Effector CD4-positive, alpha-beta T cell (primary cell): ENCODE data around the gene TMEM178B.
"Not testable (repeated sequence)": the region's sequence is repeated elsewhere in the genome, so short reads cannot be mapped to it uniquely, and the experiment has no call there.

Experiments used
- DNase-seq: peaks from one replicate; pipeline ENCODE4 v3.0.0-alpha.2; 2020

TMEM178B gene

GRCh38 chr7:141359740-141360415, 286.0 kb downstream of the TMEM178B start:
- DNase-seq = no peak

- no peak for DNase-seq
These were observed 286.5 kb downstream of the TMEM178B start for GRCh38 chr7:141360416-141360760.

GRCh38 chr7:141360803-141361202, 286.9 kb downstream of the TMEM178B start:
- no peak for DNase-seq

- DNase-seq = no peak
These were observed 287.6 kb downstream of the TMEM178B start for GRCh38 chr7:141361479-141361878.

- no peak for DNase-seq
These were observed 288.1 kb downstream of the TMEM178B start for GRCh38 chr7:141361960-141362359.

GRCh38 chr7:141362580-141363435, 288.9 kb downstream of the TMEM178B start:
- DNase-seq = no peak

- DNase-seq = no peak
These were observed 289.9 kb downstream of the TMEM178B start for GRCh38 chr7:141363748-141364147.

- DNase-seq = no peak
These were observed 292.3 kb downstream of the TMEM178B start for GRCh38 chr7:141366091-141366621.

GRCh38 chr7:141369422-141369821, 295.6 kb downstream of the TMEM178B start:
- DNase-seq = no peak

GRCh38 chr7:141370178-141370577, 296.3 kb downstream of the TMEM178B start:
- no peak for DNase-seq

- DNase-seq = no peak
These were observed 296.8 kb downstream of the TMEM178B start for GRCh38 chr7:141370650-141371049.

- DNase-seq = no peak
These were observed 300.6 kb downstream of the TMEM178B start for GRCh38 chr7:141374425-141374824.

GRCh38 chr7:141375442-141375841, 301.6 kb downstream of the TMEM178B start:
- no peak for DNase-seq

GRCh38 chr7:141377906-141378305, 304.0 kb downstream of the TMEM178B start:
- DNase-seq = no peak

GRCh38 chr7:141378405-141378804, 304.5 kb downstream of the TMEM178B start:
- no peak for DNase-seq

GRCh38 chr7:141381794-141382427, 308.0 kb downstream of the TMEM178B start:
- no peak for DNase-seq

GRCh38 chr7:141383356-141383755, 309.5 kb downstream of the TMEM178B start:
- not testable (repeated sequence) for DNase-seq

- DNase-seq = no peak
These were observed 313.0 kb downstream of the TMEM178B start for GRCh38 chr7:141386881-141387280.

GRCh38 chr7:141387521-141388217, 313.8 kb downstream of the TMEM178B start:
- no peak for DNase-seq

GRCh38 chr7:141389140-141389796, 315.4 kb downstream of the TMEM178B start:
- no peak for DNase-seq

GRCh38 chr7:141390339-141390738, 316.5 kb downstream of the TMEM178B start:
- no peak for DNase-seq

GRCh38 chr7:141393056-141393455, 319.2 kb downstream of the TMEM178B start:
- DNase-seq = no peak
